C4-2B (cell line): ENCODE measurements around the gene SPAG8.

Source experiments
- CTCF ChIP-seq: fragments of 450-650 bp; conservative IDR thresholded peaks from 2 replicates; pipeline ENCODE4 v1.5.1; 2017; ENCODE audit warnings: mild to moderate bottlenecking
- ZFX ChIP-seq: fragments of 450-650 bp; IDR thresholded peaks from 2 replicates; pipeline ENCODE4 v1.6.1; 2017

GRCh38 chr9:35810122-35810521, 1.9 kb downstream of the SPAG8 start:
- no peak for TF ChIP-seq CTCF
- no peak for TF ChIP-seq ZFX
